Fibroblast of pulmonary artery (primary cell): Measurements from ENCODE around the gene TSEN2.
"Not testable (repeated sequence)": the region's sequence is repeated elsewhere in the genome, so short reads cannot be mapped to it uniquely, and the experiment has no call there.

Experiments used
- DNase-seq: peaks from one replicate; pipeline ENCODE4 v3.0.0-alpha.2; 2010; ENCODE audit warnings: low read depth
- H3K4me3 ChIP-seq: replicated peaks from 2 replicates; pipeline ENCODE4 v1.5.1; 2011; ENCODE audit warnings: low read depth, mild to moderate bottlenecking, control low read depth, low read length, moderate library complexity
- CTCF ChIP-seq: IDR thresholded peaks from 2 replicates; pipeline ENCODE4 v1.5.1; 2011; ENCODE audit warnings: mild to moderate bottlenecking, control low read depth, low read length, inconsistent platforms; ENCODE audit errors: missing control alignments

TSEN2 gene

GRCh38 chr3:12465836-12466225 is 18.4 kb upstream of the TSEN2 start:
- no peak for DNase-seq
- no peak overlapping the region for H3K4me3 ChIP-seq
- no peak for TF ChIP-seq CTCF

- H3K4me3 ChIP-seq, result no peak overlapping the region
- TF ChIP-seq CTCF, result no peak
- no peak for DNase-seq
Observed at GRCh38 chr3:12467746-12468145, 16.5 kb upstream of the TSEN2 start.

- H3K4me3 ChIP-seq, result no peak overlapping the region
- no peak for DNase-seq
- no peak for TF ChIP-seq CTCF
Observed at GRCh38 chr3:12468276-12468675, 16.0 kb upstream of the TSEN2 start.

DNA sequence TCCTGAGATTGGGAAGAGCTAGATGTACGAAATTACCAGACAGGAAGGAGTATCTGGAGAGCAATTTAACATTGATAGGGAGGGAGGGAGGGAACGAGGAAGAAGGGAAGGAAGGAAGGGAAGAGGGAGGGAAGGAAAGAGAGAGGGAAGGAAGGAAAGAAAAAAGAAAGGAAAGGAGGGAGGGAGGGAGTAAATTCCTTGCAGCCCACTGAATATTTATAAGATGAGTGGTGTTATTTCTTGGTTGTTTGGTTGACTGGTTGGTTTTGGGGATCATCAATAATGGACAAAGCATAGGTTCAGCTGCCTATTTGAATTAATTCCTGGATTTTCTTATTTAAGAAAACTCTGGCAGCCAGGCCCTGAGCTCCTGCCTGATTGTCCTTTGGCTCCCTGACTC is 15.5 kb upstream of the TSEN2 start:
- DNase-seq, result no peak

GRCh38 chr3:12469222-12469621 is 15.1 kb upstream of the TSEN2 start:
- H3K4me3 ChIP-seq, DNase-seq: not testable (repeated sequence)

More for the DNA sequence above, 15.5 kb upstream of the TSEN2 start:
- no peak for TF ChIP-seq CTCF
- no peak overlapping the region for H3K4me3 ChIP-seq

DNA sequence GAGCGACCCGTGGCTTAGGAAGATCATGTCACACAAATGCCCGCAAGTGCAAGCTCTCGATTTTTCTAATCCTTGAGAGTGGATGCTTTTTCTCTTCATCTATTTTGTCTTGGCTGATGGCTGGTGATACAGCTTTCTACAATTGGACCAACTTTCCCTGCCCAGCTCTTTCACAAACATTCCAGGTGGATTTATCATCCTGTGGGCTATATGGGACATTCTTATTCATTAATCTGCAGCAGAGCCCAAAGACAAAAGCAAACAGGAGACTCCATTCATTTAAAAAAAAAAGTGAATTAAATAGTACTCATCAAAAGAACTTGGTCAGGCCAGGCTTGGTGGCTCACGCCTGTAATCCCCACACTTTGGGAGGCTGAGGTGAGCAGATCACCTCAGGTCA is 14.2 kb upstream of the TSEN2 start:
- no peak overlapping the region for H3K4me3 ChIP-seq
- TF ChIP-seq CTCF, result no peak
- DNase-seq, result no peak

DNA sequence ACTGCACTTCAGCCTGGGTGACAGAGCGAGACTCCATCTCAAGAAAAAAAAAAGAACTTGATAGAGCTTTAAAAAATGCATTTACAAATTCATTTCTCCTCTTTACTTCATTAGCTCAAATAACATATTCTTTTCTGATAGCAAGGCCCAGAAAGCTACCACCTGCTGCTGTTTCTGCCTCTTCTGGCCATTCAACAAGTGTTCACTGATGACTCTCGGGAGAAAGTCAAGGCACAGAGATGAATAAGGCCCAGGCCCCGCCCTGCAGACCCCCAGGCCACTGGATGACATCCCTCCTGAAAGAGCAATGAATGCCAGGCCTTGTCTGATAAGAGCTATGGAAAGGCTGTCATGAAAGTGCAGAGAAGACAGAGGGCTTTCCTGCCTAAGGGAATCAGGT is 13.6 kb upstream of the TSEN2 start:
- no peak for TF ChIP-seq CTCF
- no peak for DNase-seq
- no peak overlapping the region for H3K4me3 ChIP-seq

DNA sequence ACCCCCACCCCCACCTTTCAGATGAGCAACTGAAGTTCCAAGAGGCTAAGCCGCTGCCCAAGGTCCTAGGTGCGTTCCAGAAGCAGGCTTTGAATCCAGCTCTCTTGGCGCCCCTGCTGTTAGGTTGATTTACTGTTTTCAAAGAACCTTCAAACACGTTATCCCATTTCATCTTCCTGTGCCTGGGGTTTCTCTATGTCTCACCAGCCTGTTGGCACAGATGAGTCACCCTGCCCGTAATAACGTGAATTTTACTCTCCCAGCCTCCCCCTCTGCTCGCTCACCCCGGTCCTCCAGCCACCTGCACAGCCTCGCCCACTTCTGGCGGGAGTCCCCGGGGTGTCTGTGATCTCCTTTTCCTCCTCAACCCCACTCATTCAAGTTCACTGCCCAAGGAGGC is 13.0 kb upstream of the TSEN2 start:
- TF ChIP-seq CTCF, result no peak
- H3K4me3 ChIP-seq, result no peak overlapping the region
- no peak for DNase-seq
